ENCODE measurements around the gene USP31.

DNA sequence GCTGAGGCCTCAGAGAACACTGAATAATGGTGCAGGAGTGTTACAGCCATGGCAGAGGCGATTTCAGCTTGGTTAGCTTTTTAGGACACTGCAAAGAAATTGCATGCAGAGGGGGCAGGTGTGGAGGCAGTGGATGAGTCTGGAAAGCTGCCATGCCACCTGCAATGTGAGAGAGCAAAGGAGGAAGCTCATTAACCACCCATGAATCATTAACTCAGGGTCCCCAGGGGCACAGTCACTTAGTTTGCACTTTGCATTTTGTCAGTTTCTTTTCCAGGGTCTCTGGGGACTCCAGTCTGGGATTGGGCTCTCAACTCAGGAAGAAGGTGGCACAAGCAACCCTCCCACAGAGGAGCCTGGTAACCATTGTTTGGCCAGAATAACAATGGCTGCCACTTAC lies 132.9 kb downstream of the USP31 start:
- TF ChIP-seq POLR2A (IDR thresholded peaks at IDR 0.05) (no peak), CTCF (IDR thresholded peaks at IDR 0.05 in 8 of 11, conservative IDR thresholded peaks at IDR 0.05 in 3 of 11) (no peak)
